Posterior cingulate gyrus (tissue), 11 donors: Measurements from ENCODE around the gene CTLA4.

Experiments
- DNase-seq, 10 donors: peaks; one replicate each; pipeline versions ENCODE4 v3.0.0 to v3.0.0-alpha.2; 2020 to 2021; ENCODE audit warnings: mixed read lengths in 3 of 10
- intact Hi-C: fragments of 100-400 bp; cut with DNase I; formaldehyde crosslinking; loops from one replicate; pipeline ENCODE4 v1.15.1; 2023

The CTLA4 gene

GRCh38 chr2:203889542-203889941, 22.0 kb downstream of the CTLA4 start:
- no peak for DNase-seq
- intact Hi-C loops, result no loop called here

- no peak for DNase-seq
- intact Hi-C loops, result no loop called here
Observed at GRCh38 chr2:203889944-203890343, 22.4 kb downstream of the CTLA4 start.

DNA sequence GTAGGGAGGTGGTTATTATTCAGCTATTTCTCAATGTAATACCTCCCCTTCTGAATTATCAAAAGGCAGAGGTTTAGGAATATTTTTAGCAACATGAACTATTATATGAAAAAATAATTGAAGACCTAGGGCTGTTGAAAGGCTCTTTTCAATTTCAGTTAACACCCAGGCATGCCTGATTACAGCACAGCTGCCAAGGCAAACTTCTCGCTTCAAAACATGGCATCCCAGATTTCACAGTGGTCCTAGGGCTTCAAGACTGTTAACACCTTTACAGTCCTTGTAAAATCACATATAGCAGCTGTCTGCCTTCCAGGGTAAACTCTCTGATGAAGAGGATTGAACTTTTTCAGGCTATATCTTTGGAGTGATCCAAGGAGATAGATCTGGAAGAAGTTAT, 23.2 kb downstream of the CTLA4 start:
- intact Hi-C loops, result no loop called here
- no peak for DNase-seq

GRCh38 chr2:203891474-203891873, 23.9 kb downstream of the CTLA4 start:
- intact Hi-C loops, result no loop called here
- no peak for DNase-seq

- intact Hi-C loops, result no loop called here
- DNase-seq, result no peak
Observed at GRCh38 chr2:203892207-203892606, 24.6 kb downstream of the CTLA4 start.

GRCh38 chr2:203893401-203893800, 25.8 kb downstream of the CTLA4 start:
- intact Hi-C loops, result no loop called here
- DNase-seq, result peak in 9 of 10 donors; percentile 33 to 97 (median 53)

DNA sequence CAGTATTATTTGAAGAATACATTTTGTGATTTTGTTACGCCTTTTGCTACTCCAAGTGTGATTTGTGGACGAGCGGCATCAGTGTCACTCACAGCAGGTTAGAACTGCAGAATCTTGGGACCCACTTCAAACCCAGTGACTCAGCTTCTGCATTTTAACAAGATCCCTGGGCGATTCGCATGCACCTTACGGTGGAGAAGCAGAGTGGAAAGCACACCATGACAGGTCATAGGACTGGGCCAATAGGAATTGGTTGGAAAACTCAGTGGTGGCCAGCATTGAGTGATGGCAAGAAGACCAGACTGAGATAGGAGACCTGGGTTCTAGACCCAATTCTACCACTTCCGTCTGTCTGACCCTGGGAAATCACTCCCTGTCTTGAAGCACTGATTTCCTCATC, 26.3 kb downstream of the CTLA4 start:
- no peak for DNase-seq
- intact Hi-C loops, result no loop called here

DNA sequence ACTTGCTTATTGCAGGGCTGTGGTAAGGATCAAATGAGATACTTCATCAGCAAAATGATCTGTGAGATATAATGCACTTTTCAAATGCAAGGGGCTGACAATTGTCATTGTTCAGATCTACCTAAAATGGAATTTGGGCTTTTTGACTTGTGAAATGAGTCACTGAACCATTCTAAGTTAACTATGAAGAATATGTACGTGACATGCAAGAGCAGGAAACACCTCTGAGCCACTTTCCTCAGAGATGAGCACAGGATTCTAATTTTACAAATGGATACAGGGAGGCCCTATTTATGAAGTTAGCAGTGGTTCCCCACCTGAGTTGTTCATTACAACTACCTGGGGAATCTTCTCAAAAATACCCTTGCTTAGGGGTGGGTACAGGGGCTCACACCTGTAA, 26.7 kb downstream of the CTLA4 start:
- intact Hi-C loops, result no loop called here
- DNase-seq, result no peak

DNA sequence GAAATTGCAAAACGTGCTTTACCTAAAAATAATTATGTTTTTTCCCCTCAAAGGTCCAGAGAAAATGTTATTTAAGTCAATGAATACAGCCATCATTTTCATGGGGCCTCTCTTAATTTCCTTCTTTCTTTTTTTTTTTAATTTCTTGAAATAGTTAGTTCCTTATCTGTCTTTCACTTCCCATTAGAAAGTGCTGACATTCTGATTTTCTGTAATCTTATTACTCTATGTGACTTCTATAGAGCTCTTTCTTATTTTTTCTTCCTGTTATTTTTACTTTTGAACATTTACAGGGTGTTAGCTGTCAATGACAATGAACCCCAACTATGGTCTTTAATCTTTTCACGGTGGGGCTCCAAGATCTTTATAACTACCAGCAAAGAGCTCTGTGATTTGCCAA, 30.0 kb downstream of the CTLA4 start:
- intact Hi-C loops, result no loop called here
- no peak for DNase-seq

DNA sequence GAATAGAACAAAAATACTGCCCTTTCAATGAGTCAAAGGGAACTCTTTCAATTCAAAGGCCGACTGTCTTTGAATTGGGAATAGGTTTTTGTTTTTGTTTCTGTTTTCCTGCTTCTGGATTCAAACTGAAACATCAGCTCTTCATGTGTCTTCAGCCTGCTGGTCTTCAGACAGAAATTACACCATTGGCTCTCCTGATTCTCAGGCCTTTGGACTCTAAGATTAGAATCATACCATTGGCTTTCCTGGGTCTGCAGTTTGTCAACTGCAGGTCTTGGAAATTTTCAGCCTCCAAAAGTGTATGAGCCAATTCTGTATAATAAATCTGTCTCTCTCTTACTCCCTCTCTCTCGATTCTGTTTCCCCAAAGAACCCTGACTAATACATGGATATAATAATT, 31.1 kb downstream of the CTLA4 start:
- DNase-seq, result no peak
- intact Hi-C loops, result no loop called here

DNA sequence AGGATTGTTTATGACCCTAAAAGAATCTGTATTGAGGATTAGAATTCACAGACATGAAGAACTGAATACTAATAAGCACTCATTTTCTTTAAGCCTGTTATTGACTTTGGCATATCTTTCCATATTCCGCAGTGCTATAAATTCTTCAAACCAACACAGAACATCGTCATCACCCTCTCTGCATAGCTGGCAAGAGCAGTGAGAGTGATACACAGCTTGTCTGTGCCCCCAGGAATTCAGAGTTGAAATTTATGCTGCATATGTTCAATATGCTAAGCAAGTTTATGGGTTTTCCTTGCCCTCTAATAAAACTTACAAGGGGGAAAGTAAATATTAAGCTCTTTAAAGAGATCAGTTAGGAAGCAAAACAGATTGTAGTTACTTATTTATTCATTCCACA, 32.7 kb downstream of the CTLA4 start:
- no peak for DNase-seq
- intact Hi-C loops, result no loop called here

GRCh38 chr2:203904022-203904421, 36.5 kb downstream of the CTLA4 start:
- DNase-seq, result no peak
- intact Hi-C loops, result no loop called here

- intact Hi-C loops, result loop anchor here (5.0 kb wide), 1 partner anchor 423 kb away; no protein-coding TSS in a partner anchor
- no peak for DNase-seq
Observed at GRCh38 chr2:203905656-203906055, 38.1 kb downstream of the CTLA4 start.

DNA sequence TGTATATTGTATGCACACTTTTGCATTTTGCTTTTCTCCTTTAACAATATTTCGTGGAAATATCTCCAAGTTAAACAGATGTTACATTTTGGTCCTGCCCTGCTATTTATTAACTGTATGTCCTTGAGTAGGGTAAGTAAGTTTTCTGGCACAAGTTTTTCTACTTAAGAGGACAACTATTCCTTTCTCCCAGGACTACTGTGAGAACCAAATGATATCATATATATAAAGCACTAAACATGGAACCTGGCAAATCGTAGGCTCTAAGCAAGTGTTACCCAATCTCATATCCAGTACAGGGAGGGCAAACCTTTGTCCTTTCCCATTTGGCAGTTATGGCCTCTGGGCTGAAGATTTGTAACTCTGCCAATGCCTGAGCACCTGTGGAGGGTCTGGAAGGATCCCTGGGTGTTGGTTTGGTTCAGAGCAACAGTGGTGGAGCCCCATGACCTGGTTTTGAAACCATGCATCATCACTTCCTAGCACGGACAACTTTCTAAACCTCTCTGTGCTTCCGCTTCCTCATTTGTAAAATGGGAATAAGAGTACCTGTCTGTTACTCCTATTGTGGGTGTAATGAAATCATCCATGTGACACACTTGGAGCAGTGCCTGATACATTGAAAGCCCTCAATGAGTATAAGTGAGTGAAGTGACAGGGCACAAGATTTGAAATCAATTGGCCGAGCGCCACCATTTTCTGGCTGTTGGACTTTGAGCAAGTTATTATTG, 40.7 kb downstream of the CTLA4 start:
- intact Hi-C loops, result loop anchor here (5.0 kb wide), 1 partner anchor 426 kb away; no protein-coding TSS in a partner anchor
- DNase-seq, result no peak

DNA sequence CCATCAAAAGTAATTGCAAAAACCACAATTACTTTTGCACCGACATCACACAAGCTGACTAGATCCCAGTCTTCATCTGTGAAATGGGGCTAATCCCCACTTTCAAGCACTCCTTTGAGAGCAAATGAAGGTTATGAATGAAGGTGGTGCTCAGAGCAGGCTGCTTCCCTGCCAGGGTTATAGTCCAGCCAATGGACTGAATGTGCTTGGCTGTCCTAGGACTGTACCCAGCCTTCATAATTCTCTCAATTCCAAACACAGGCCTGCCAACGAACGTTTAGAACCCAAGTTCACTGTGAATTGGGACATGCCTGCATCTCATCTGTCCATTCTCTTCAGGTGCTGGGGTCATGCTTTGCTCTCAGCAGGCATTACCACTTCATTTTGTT, 41.2 kb downstream of the CTLA4 start:
- no peak for DNase-seq
- intact Hi-C loops, result loop anchor here (1.0 to 5.0 kb wide), 2 partner anchors 257 to 426 kb away; no protein-coding TSS in a partner anchor

DNA sequence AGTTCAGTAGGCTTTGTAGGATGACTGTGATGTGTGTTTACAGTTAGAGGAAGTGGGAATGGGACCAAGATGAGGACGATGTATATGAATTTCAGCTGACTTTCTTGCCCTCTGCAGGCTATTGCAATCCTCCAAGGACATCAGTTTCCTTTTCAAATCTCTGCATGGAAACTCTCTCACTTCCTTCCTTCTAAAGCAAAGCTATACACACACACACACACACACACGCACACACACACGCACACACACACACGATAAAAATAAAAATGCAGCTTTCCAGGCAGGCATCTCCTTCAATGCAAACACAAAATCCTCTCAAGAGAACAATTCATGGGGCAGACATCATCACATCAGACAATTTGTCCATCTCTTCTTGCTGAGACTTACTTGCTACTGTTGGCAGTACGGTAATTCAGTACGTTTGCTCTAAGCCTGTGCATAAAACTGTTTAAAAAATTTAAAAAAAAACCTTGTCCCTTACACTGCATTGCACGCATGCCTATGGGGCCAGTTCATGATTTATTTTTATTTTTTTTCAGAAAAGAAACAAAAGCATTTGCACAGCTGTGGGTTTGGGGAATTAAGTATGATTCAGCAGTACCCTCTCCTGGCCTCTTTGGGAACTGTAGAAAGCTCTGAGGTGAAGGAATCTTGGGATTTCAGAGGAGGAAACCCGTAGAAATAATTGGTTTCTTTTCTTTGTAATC, 41.8 kb downstream of the CTLA4 start:
- intact Hi-C loops, result loop anchor here (1.0 to 5.0 kb wide), 2 partner anchors 258 to 427 kb away; no protein-coding TSS in a partner anchor
- DNase-seq, result no peak

- DNase-seq, result no peak
- intact Hi-C loops, result loop anchor here (1.0 to 5.0 kb wide), 2 partner anchors 259 to 428 kb away; no protein-coding TSS in a partner anchor
Observed at GRCh38 chr2:203909974-203910373, 42.4 kb downstream of the CTLA4 start.

- intact Hi-C loops, result no loop called here
- DNase-seq, result no peak
Observed at GRCh38 chr2:203913947-203914346, 46.4 kb downstream of the CTLA4 start.

DNA sequence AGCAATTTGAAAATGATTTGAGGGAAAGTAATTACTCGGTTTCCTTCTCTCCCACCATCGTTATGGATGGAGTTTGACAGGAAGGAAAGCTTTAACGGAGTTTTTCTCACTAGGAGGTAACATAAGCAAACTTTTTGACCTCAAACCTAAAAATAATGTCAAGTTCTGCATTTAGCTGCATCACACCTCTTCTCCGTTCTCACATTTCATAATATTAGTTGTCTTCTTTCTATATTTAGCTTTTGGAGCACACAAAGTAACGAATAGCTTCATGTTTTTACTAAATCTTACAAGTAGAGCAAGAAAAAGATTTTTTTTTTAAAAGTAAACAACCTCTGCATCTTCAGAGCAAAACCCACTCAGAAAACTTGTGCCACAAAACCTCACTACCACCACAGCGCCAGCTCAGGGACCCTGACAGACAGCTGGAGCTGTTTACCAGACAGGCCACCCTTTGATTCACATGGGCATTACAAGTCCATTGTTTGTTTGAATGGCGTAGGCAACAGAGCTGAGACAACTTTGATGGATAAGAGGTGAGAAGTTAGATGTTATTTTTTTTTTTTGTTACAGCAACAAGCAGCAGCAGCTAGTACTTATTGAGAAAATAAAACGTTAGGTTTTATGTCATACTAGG, 47.1 kb downstream of the CTLA4 start:
- DNase-seq, result no peak
- intact Hi-C loops, result no loop called here

GRCh38 chr2:203915256-203915655, 47.7 kb downstream of the CTLA4 start:
- intact Hi-C loops, result no loop called here
- DNase-seq, result no peak

- no peak for DNase-seq
- intact Hi-C loops, result no loop called here
Observed at GRCh38 chr2:203916756-203917155, 49.2 kb downstream of the CTLA4 start.
